Activated CD4-positive, alpha-beta memory T cell treated with anti-CD3 and anti-CD28 coated beads for 36 hours (primary cell): ENCODE measurements around the gene LRRC3C. TPM values are rescaled to one million over a fixed set of nuclear protein-coding genes. Genes with fewer than 3 reads are reported as not detected.

Source experiments
- CTCF ChIA-PET: fragments of 350-600 bp; sonication (Branson Sonifier 250); formaldehyde crosslinking; loops from one replicate; lab custom pipeline; 2021; ENCODE audit warnings: antibody characterized with exemption, inconsistent platforms; lab: Charles Lee
- POLR2A ChIA-PET: fragments of 350-600 bp; sonication (Branson Sonifier 250); formaldehyde crosslinking; loops from one replicate; lab custom pipeline; 2021; ENCODE audit warnings: antibody characterized with exemption; lab: Charles Lee
- DNase-seq: peaks from one replicate; pipeline ENCODE4 v3.0.0-alpha.2; 2020
- H3K27ac Mint-ChIP-seq: one replicate; pipeline ENCODE4 v1.8.0; 2021; ENCODE audit warnings: mixed read lengths
- H3K27me3 Mint-ChIP-seq: one replicate; pipeline ENCODE4 v1.8.0; 2021; ENCODE audit warnings: mixed read lengths
- H3K36me3 Mint-ChIP-seq: one replicate; pipeline ENCODE4 v1.8.0; 2021; ENCODE audit warnings: mixed read lengths
- H3K4me1 Mint-ChIP-seq: one replicate; pipeline ENCODE4 v1.8.0; 2021; ENCODE audit warnings: low read depth, mixed read lengths
- H3K4me3 Mint-ChIP-seq: one replicate; pipeline ENCODE4 v1.8.0; 2021; ENCODE audit warnings: mild to moderate bottlenecking, mixed read lengths
- H3K9me3 Mint-ChIP-seq: one replicate; pipeline ENCODE4 v1.8.0; 2021; ENCODE audit warnings: mixed read lengths
- intact Hi-C: fragments of 100-400 bp; cut with micrococcal nuclease; formaldehyde crosslinking; loops from one replicate; pipeline ENCODE4 v1.15.1; 2023
- total RNA-seq, 2 experiments: library from RNA; stranded (reverse); gene quantifications; one replicate each; pipeline ENCODE4 v1.2.3, GENCODE V29; 2021

LRRC3C gene
- total RNA-seq, 2 experiments from 2014 or later, result not detected

DNA sequence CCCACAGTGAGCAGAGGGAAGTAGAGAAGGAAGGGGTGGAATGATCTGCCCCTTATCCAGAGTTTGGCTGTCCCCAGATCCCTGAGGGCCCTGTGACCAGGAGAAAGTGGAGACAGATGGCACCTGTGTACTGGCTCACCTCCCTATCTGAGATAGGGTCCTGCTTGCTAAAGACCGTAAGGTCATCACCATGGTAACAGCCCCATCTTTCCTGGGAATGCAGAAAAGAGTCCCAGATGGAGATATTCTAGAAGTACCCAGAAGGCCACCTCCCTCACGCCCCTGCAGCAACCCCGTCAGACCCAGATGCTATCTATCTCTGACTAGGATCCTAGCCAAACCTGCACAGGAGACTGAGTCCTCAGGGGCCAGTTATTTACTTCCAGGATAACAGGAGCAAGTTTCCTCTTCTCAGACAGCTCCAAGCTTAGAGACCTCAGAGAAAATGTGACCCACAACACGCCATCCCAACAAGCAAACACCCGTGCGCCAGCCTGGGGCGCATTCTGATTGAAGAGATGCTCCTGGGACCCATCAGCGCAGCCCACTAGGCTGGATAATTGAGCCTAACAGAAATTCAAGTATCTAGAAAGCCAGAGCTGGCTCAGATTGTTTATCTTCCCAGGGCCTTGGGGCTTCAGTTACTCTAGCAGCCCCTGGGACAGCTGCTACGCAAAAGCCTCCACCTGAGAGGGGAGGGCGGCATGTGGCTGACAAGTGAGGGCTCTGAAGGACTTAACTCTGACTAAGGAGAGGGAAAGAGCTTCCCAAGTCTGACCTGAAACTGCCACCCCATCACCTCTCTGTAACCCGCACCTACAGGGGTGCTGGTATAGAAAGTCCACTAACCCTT is 2.0 kb upstream of the LRRC3C start:
- H3K36me3 Mint-ChIP-seq, result peaks cover 24% of the 10 kb centered on the region
- peaks cover 70% of the 10 kb centered on the region for H3K4me1 Mint-ChIP-seq
- peak overlapping the region; percentile 90 for H3K27ac Mint-ChIP-seq
- H3K4me3 Mint-ChIP-seq, result peak overlapping the region; percentile 85
- no peaks in the 10 kb centered on the region for H3K9me3 Mint-ChIP-seq
- H3K27me3 Mint-ChIP-seq, result no peaks in the 10 kb centered on the region
- intact Hi-C loops, result loop anchor here (2.0 to 10.0 kb wide), 4 partner anchors 27 to 461 kb away; partner anchors contain the start of gene CDK12
- ChIA-PET POLR2A (interaction anchor here (0.6 to 1.3 kb wide), 4 partner anchors 10 to 175 kb away, joined by 3 to 9 read pairs (median 4); no protein-coding TSS in a partner anchor), CTCF (interaction anchor here (0.8 to 2.0 kb wide), 3 partner anchors 10 to 303 kb away, joined by 3 to 8 read pairs (median 5); no protein-coding TSS in a partner anchor)
- no peak for DNase-seq

DNA sequence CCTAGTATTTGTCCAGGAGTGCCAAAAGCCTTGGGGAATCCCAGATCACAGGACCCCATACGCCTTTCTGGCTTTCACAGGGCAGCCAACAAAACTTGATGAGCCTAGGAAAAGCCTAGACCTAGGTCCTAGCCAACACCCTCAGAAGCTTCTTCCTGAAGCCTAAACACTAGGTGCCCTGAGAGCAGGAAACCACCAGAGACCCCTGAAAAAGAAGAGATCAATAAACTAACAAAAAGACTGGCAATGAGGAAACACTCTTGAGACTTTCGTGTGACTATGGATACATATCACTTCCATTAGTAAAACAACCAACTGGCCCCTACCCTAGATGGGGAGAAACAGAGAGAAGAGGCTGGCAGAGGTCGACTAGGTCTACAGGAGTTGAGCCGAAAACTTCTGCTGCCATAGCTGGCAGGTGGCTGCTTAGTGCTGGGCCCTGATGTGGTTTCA is 1.4 kb upstream of the LRRC3C start:
- Mint-ChIP-seq H3K9me3 (no peaks in the 10 kb centered on the region), H3K36me3 (peaks cover 23% of the 10 kb centered on the region), H3K27me3 (no peaks in the 10 kb centered on the region), H3K27ac (peak overlapping the region; percentile 90), H3K4me3 (peak overlapping the region; percentile 85), H3K4me1 (peaks cover 63% of the 10 kb centered on the region)
- ChIA-PET CTCF (interaction anchor here (0.8 to 2.0 kb wide), 3 partner anchors 11 to 304 kb away, joined by 3 to 8 read pairs (median 5); no protein-coding TSS in a partner anchor), POLR2A (interaction anchor here (0.6 to 1.6 kb wide), 9 partner anchors 8 to 271 kb away, joined by 3 to 9 read pairs (median 3); partner anchors contain the start of gene GSDMB)
- DNase-seq, result no peak
- intact Hi-C loops, result loop anchor here (2.0 to 10.0 kb wide), 4 partner anchors 27 to 461 kb away; partner anchors contain the start of gene CDK12

DNA sequence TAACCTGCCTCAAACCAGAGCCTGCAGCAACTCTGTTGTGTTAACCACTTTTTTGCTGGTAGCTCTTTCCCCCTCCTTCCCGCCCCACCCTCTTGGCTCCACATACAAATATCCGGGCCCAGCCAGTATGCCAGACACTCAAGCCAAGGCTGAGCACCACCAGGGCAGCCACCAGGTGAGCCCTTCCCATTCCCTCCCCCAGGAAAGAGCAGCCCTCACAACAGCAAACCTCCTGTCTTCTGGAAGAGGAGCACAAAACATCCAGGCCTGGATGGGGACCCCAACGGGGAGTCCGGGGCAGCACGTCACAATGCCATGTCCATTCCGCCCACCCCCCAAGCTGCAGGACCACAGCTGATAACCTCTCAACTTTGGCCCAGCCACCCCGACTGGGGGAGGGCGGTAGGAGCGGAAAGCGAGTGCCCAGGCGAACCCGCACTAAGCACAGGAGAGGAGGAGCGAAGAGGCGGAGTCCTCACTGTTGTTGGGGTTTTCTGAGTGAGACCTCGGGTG is 888 bp upstream of the LRRC3C start:
- ChIA-PET POLR2A (interaction anchor here (0.6 to 1.6 kb wide), 9 partner anchors 8 to 272 kb away, joined by 3 to 9 read pairs (median 3); partner anchors contain the start of gene GSDMB), CTCF (interaction anchor here (1.0 to 2.0 kb wide), 4 partner anchors 32 to 305 kb away, joined by 3 to 8 read pairs (median 6); no protein-coding TSS in a partner anchor)
- no peaks in the 10 kb centered on the region for H3K27me3 Mint-ChIP-seq
- peaks cover 20% of the 10 kb centered on the region for H3K36me3 Mint-ChIP-seq
- peak overlapping the region; percentile 90 for H3K27ac Mint-ChIP-seq
- H3K4me3 Mint-ChIP-seq, result peak overlapping the region; percentile 85
- no peaks in the 10 kb centered on the region for H3K9me3 Mint-ChIP-seq
- peak; percentile 75 for DNase-seq
- H3K4me1 Mint-ChIP-seq, result peaks cover 58% of the 10 kb centered on the region
- intact Hi-C loops, result loop anchor here (1.0 to 10.0 kb wide), 5 partner anchors 26 to 462 kb away; partner anchors contain the start of genes CDK12 and PSMD3

- H3K27me3 Mint-ChIP-seq, result peaks cover under 1% of the 10 kb centered on the region
- no peaks in the 10 kb centered on the region for H3K9me3 Mint-ChIP-seq
- intact Hi-C loops, result loop anchor here (1.0 to 10.0 kb wide), 5 partner anchors 25 to 463 kb away; partner anchors contain the start of genes CDK12 and PSMD3
- DNase-seq, result peak; percentile 20
- CTCF ChIA-PET, result interaction anchor here (0.8 to 1.0 kb wide), 3 partner anchors 30 to 306 kb away, joined by 3 to 8 read pairs (median 3); no protein-coding TSS in a partner anchor
- H3K27ac Mint-ChIP-seq, result peak overlapping the region; percentile 71
- H3K36me3 Mint-ChIP-seq, result peaks cover 7% of the 10 kb centered on the region
- H3K4me1 Mint-ChIP-seq, result peaks cover 45% of the 10 kb centered on the region
- H3K4me3 Mint-ChIP-seq, result peak overlapping the region; percentile 85
- POLR2A ChIA-PET, result interaction anchor here (0.6 to 2.1 kb wide), 4 partner anchors 9 to 52 kb away, joined by 3 to 6 read pairs (median 4); partner anchors contain the start of genes GSDMB and PSMD3
Observed at GRCh38 chr17:39927929-39928857, 661 bp downstream of the LRRC3C start.

DNA sequence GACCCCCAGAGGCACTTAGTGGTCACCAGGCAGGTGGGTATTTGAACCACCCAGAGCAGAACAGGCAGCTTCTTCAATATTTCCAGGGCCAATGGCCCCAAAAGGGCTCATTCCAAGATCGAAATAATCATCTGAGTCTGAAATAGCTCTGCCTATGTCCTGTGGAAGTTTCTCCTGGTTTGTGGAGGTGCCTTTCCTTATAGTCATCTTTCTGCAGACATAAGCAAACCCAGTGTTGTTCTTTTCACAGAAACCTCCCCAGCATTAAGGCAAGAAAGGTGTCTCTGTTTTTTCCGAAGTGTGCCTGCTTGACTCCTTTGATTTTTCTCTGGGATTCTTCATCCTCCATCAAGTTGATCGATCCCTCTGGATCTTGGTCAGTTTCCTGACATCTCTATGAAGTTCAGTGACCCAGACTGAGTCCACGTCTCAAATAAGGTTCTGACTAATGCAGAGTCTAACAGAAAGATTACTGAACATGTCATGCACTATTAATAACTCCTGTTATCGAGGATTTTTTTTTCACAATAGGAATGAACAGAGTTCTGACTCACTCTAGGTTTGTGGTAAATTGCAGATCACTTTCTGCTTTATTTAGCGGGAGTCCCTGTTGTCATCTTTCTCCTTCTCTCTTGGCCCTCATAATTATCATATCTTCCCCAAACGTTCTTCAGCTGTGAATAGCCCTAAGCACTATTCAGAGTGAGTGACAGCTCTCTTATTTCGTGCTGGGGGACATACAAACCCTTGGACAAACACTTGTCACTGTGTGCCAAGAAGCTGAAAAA is 1.5 kb downstream of the LRRC3C start:
- intact Hi-C loops, result loop anchor here (5.0 to 10.0 kb wide), 2 partner anchors 157 to 464 kb away; partner anchors contain the start of gene CDK12
- ChIA-PET POLR2A (interaction anchor here (0.6 to 2.1 kb wide), 3 partner anchors 9 to 51 kb away, joined by 3 to 6 read pairs (median 4); partner anchors contain the start of gene PSMD3), CTCF (interaction anchor here (0.8 to 0.9 kb wide), 3 partner anchors 29 to 307 kb away, joined by 3 to 4 read pairs (median 3); no protein-coding TSS in a partner anchor)
- Mint-ChIP-seq H3K27ac (no peak overlapping the region), H3K4me1 (peaks cover 41% of the 10 kb centered on the region), H3K4me3 (peak overlapping the region; percentile 32), H3K9me3 (no peaks in the 10 kb centered on the region), H3K27me3 (peaks cover 2% of the 10 kb centered on the region), H3K36me3 (peaks cover 2% of the 10 kb centered on the region)
- DNase-seq, result no peak

GRCh38 chr17:39929646-39930407 is 2.3 kb downstream of the LRRC3C start:
- CTCF ChIA-PET, result interaction anchor here (0.8 to 0.9 kb wide), 2 partner anchors 28 to 308 kb away, joined by 3 to 4 read pairs; no protein-coding TSS in a partner anchor

DNA sequence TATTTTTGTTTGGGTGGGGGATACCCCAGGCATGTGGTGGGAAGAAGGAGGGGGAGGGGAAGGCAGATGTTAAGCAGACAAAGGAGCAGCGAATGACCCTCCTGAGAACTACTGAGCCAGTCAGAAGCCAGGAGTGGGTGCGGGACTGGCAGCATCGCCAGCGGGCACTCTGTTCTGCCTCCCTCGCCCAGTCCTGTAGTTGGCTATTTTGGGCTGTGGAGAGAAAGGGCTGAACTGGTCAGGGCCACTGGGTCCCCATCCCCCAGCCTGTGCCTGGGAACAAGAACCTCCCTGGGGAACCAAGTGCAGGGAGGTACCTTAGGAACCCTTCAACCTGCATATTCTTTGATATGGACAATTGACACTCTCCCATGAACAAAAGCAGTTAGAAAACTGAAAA is 6.4 kb downstream of the LRRC3C start:
- H3K36me3 Mint-ChIP-seq, result no peaks in the 10 kb centered on the region
- H3K9me3 Mint-ChIP-seq, result no peaks in the 10 kb centered on the region
- H3K4me1 Mint-ChIP-seq, result peaks cover 7% of the 10 kb centered on the region
- DNase-seq, result no peak
- peak overlapping the region; percentile 20 for H3K27ac Mint-ChIP-seq
- ChIA-PET POLR2A (no interaction called here), CTCF (no interaction called here)
- intact Hi-C loops, result no loop called here
- H3K27me3 Mint-ChIP-seq, result peaks cover 2% of the 10 kb centered on the region
- H3K4me3 Mint-ChIP-seq, result no peak overlapping the region

More at GRCh38 chr17:39929646-39930407, 2.3 kb downstream of the LRRC3C start:
- H3K9me3 Mint-ChIP-seq, result no peaks in the 10 kb centered on the region
- H3K27ac Mint-ChIP-seq, result no peak overlapping the region
- H3K27me3 Mint-ChIP-seq, result peaks cover 2% of the 10 kb centered on the region
- no peak overlapping the region for H3K4me3 Mint-ChIP-seq
- intact Hi-C loops, result loop anchor here (5.0 to 10.0 kb wide), 2 partner anchors 158 to 465 kb away; partner anchors contain the start of gene CDK12
- H3K4me1 Mint-ChIP-seq, result peaks cover 33% of the 10 kb centered on the region
- POLR2A ChIA-PET, result interaction anchor here (0.6 to 2.1 kb wide), 2 partner anchors 50 to 479 kb away, joined by 3 to 6 read pairs; partner anchors contain the start of gene PSMD3
- H3K36me3 Mint-ChIP-seq, result no peaks in the 10 kb centered on the region
- no peak for DNase-seq

DNA sequence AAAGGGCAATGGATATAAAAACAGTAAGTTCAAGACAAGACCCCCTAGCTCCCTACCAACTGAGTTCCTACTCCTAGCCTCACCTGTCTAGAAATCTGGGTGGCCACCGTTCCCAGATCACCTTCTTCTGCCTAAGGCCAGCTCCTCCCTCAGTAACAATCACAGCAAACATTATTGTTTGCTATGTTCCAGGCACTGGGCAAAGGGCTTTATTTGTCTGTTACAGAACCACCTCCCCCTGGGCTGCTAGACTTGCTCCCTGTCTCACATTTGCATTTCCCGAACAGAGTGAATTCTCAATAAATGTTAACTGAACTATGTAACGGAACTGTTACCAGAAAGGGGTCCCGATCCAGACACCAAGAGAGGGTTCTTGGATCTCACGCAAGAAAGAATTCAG is 6.8 kb downstream of the LRRC3C start:
- Mint-ChIP-seq H3K4me1 (peaks cover 7% of the 10 kb centered on the region), H3K36me3 (no peaks in the 10 kb centered on the region), H3K4me3 (no peak overlapping the region), H3K9me3 (no peaks in the 10 kb centered on the region), H3K27me3 (peaks cover 2% of the 10 kb centered on the region), H3K27ac (peak overlapping the region; percentile 20)
- ChIA-PET POLR2A (no interaction called here), CTCF (no interaction called here)
- intact Hi-C loops, result no loop called here
- DNase-seq, result no peak

- no peaks in the 10 kb centered on the region for H3K36me3 Mint-ChIP-seq
- H3K27ac Mint-ChIP-seq, result no peak overlapping the region
- H3K27me3 Mint-ChIP-seq, result peaks cover 2% of the 10 kb centered on the region
- no peak overlapping the region for H3K4me3 Mint-ChIP-seq
- DNase-seq, result no peak
- ChIA-PET POLR2A (no interaction called here), CTCF (no interaction called here)
- no peaks in the 10 kb centered on the region for H3K9me3 Mint-ChIP-seq
- intact Hi-C loops, result no loop called here
- H3K4me1 Mint-ChIP-seq, result peaks cover 16% of the 10 kb centered on the region
Observed at GRCh38 chr17:39935909-39936308, 8.4 kb downstream of the LRRC3C start.
